OCI-LY7 (cell line): ENCODE results near the gene TIGD7. TPM values are rescaled to one million over a fixed set of nuclear protein-coding genes. Genes with fewer than 3 reads are reported as not detected.
"Not testable (repeated sequence)": the region's sequence is repeated elsewhere in the genome, so short reads cannot be mapped to it uniquely, and the experiment has no call there.

ENCODE experiments used
- BruUV-seq: library from RNA; stranded (reverse); fragments of 400-500 nt; replicated peaks from 2 replicates; lab custom pipeline; 2021; lab: Mats Ljungman, UMichigan
- CTCF ChIA-PET: fragments of 300-600 bp; sonication (Branson Sonifier 250); formaldehyde crosslinking; loops from one replicate; lab custom pipeline; 2022; ENCODE audit warnings: antibody characterized with exemption; ENCODE audit not compliant: unreplicated experiment; lab: Charles Lee
- POLR2A ChIA-PET: fragments of 300-600 bp; sonication (Branson Sonifier 250); formaldehyde crosslinking; loops from one replicate; lab custom pipeline; 2022; ENCODE audit warnings: antibody characterized with exemption; lab: Charles Lee
- DNase-seq: peaks from one replicate; pipeline ENCODE4 v3.0.0-alpha.2; 2015; ENCODE audit warnings: low spot score
- H2AFZ ChIP-seq: fragments of 200-600 bp; sonication (generic), shearing (Covaris generic); 2 replicates; pipeline ENCODE4 v1.6.1; 2014; ENCODE audit warnings: mild to moderate bottlenecking, antibody characterized with exemption, low read length, moderate library complexity
- H3K27ac ChIP-seq: fragments of 200-600 bp; sonication (generic); 2 replicates; pipeline ENCODE4 v1.5.1; 2014; ENCODE audit warnings: mixed run types, low read depth, mild to moderate bottlenecking, moderate library complexity, low read length, inconsistent platforms; ENCODE audit not compliant: poor library complexity, severe bottlenecking
- H3K36me3 ChIP-seq: fragments of 200-600 bp; sonication (generic); 2 replicates; pipeline ENCODE4 v1.6.1; 2014; ENCODE audit warnings: mild to moderate bottlenecking, antibody characterized with exemption, low read length, moderate library complexity, mixed read lengths; ENCODE audit not compliant: insufficient read depth
- H3K4me1 ChIP-seq: fragments of 200-600 bp; sonication (generic); 2 replicates; pipeline ENCODE4 v1.5.1; 2014; ENCODE audit warnings: mild to moderate bottlenecking, low read length; ENCODE audit not compliant: insufficient read depth, poor library complexity, severe bottlenecking
- H3K4me2 ChIP-seq: fragments of 200-600 bp; sonication (generic); 2 replicates; pipeline ENCODE4 v1.6.1; 2014; ENCODE audit warnings: mild to moderate bottlenecking, low read length
- H3K4me3 ChIP-seq: fragments of 200-600 bp; sonication (generic); 2 replicates; pipeline ENCODE4 v1.5.1; 2014; ENCODE audit warnings: mild to moderate bottlenecking, low read depth, low read length; ENCODE audit not compliant: poor library complexity, severe bottlenecking
- H3K79me2 ChIP-seq: fragments of 200-600 bp; sonication (generic); 2 replicates; pipeline ENCODE4 v1.6.1; 2016; ENCODE audit warnings: low read depth, mild to moderate bottlenecking, low read length, moderate library complexity, mixed read lengths; ENCODE audit not compliant: insufficient read depth
- H3K9me2 ChIP-seq: fragments of 200-600 bp; sonication (generic); 2 replicates; pipeline ENCODE4 v1.6.1; 2016; ENCODE audit warnings: mild to moderate bottlenecking, low read length, mixed read lengths; ENCODE audit not compliant: insufficient read depth
- H3K9me3 ChIP-seq: fragments of 200-600 bp; sonication (generic); 2 replicates; pipeline ENCODE4 v1.6.1; 2014; ENCODE audit warnings: mild to moderate bottlenecking, mixed run types, low read length, mixed read lengths
- H4K20me1 ChIP-seq: fragments of 200-600 bp; sonication (generic); 2 replicates; pipeline ENCODE4 v1.6.1; 2014; ENCODE audit warnings: mild to moderate bottlenecking, antibody characterized with exemption, low read length, moderate library complexity, mixed read lengths; ENCODE audit not compliant: insufficient read depth
- EZH2phosphoT487 ChIP-seq: fragments of 200-600 bp; sonication (generic); IDR thresholded peaks from 2 replicates; pipeline ENCODE4 v1.6.1; 2018; ENCODE audit warnings: low read depth, borderline replicate concordance, mild to moderate bottlenecking, mixed run types, antibody characterized with exemption, low read length, moderate library complexity, mixed read lengths
- intact Hi-C: fragments of 100-400 bp; cut with micrococcal nuclease; formaldehyde crosslinking; loops from one replicate; pipeline ENCODE4 v1.10.0; 2022; ENCODE audit not compliant: unreplicated experiment
- total RNA-seq, 2 experiments: library from RNA; depleted of rRNA in 1 of 2; stranded (reverse); fragments of >200 nt in 1 of 2; shearing (Covaris generic) in 1 of 2; gene quantifications; 2 replicates each; pipeline ENCODE4 v1.2.3, GENCODE V29; 2014 to 2022
- TF ChIP-seq, protein P1 (sequence below): fragments of 200-600 bp; sonication (generic); conservative IDR thresholded peaks from 2 replicates; pipeline ENCODE4 v1.5.1; 2014; ENCODE audit warnings: mild to moderate bottlenecking, antibody characterized with exemption, low read length, moderate library complexity, mixed read lengths

Gene TIGD7
- total RNA-seq, 2 experiments from 2014 or later: 0.03 to 5.1 TPM

- BruUV-seq: no TSS peak
- no peaks in the 10 kb centered on the region for H3K9me2 ChIP-seq
- intact Hi-C loops: no loop called here
- H2AFZ ChIP-seq: peak overlapping the region; percentile 56; the same call in 1 of the 2 replicates
- H3K4me1 ChIP-seq: peaks cover 12% of the 10 kb centered on the region
- no peak for DNase-seq
- ChIA-PET POLR2A (interaction anchor here (0.5 kb wide), 1 partner anchor 10 kb away, joined by 3 read pairs; no protein-coding TSS in a partner anchor), CTCF (no interaction called here)
- no peaks in the 10 kb centered on the region for H3K36me3 ChIP-seq
- no peaks in the 10 kb centered on the region for H4K20me1 ChIP-seq
- TF ChIP-seq, protein P1, sequence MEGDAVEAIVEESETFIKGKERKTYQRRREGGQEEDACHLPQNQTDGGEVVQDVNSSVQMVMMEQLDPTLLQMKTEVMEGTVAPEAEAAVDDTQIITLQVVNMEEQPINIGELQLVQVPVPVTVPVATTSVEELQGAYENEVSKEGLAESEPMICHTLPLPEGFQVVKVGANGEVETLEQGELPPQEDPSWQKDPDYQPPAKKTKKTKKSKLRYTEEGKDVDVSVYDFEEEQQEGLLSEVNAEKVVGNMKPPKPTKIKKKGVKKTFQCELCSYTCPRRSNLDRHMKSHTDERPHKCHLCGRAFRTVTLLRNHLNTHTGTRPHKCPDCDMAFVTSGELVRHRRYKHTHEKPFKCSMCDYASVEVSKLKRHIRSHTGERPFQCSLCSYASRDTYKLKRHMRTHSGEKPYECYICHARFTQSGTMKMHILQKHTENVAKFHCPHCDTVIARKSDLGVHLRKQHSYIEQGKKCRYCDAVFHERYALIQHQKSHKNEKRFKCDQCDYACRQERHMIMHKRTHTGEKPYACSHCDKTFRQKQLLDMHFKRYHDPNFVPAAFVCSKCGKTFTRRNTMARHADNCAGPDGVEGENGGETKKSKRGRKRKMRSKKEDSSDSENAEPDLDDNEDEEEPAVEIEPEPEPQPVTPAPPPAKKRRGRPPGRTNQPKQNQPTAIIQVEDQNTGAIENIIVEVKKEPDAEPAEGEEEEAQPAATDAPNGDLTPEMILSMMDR: no peak
- no peak for TF ChIP-seq EZH2phosphoT487
- H3K79me2 ChIP-seq: no peaks in the 10 kb centered on the region
- H3K4me2 ChIP-seq: peak overlapping the region; percentile 25; the same call in 1 of the 2 replicates
- peak overlapping the region; percentile 2 for H3K27ac ChIP-seq
- no peaks in the 10 kb centered on the region for H3K9me3 ChIP-seq
- no peak overlapping the region for H3K4me3 ChIP-seq
Measured at GRCh38 chr16:3274947-3275346, 30.3 kb downstream of the TIGD7 start.

DNA sequence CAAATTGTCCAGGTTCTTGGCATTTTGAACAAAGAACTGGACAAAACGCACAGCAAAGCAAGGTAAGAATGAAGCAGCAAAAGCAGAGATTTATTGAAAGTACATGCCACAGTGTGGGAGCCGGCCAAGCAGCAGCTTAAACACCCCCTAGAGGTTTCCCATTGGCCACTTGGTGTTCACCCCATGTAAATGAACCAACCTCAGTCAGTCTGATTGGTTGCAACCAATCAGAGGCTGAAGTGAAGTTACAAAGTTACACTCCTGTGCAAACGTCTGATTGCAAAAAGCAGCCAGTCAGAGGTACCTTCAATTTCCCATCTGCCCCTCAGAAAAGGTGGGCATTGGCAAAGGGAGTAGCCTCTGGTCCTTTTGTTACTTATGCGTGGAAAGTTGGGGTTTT is 30.7 kb downstream of the TIGD7 start:
- Histone ChIP-seq H3K4me3 (no peak overlapping the region), H2AFZ (peak overlapping the region; percentile 56; the same call in 1 of the 2 replicates), H3K9me3 (no peaks in the 10 kb centered on the region), H4K20me1 (no peaks in the 10 kb centered on the region), H3K9me2 (no peaks in the 10 kb centered on the region), H3K79me2 (no peaks in the 10 kb centered on the region), H3K4me2 (peak overlapping the region; percentile 25; the same call in 1 of the 2 replicates), H3K36me3 (no peaks in the 10 kb centered on the region), H3K27ac (peak overlapping the region; percentile 39), H3K4me1 (peaks cover 12% of the 10 kb centered on the region)
- POLR2A ChIA-PET: no interaction called here
- BruUV-seq: no TSS peak
- peak; percentile 60 for DNase-seq
- TF ChIP-seq, protein P1: no peak
- no peak for TF ChIP-seq EZH2phosphoT487
- CTCF ChIA-PET: no interaction called here
- intact Hi-C loops: no loop called here

GRCh38 chr16:3271281-3271680 is 33.9 kb downstream of the TIGD7 start:
- CTCF ChIA-PET, H2AFZ ChIP-seq, DNase-seq, H3K4me3 ChIP-seq, H3K9me3 ChIP-seq, H3K36me3 ChIP-seq, H3K9me2 ChIP-seq, H3K4me2 ChIP-seq, BruUV-seq, H3K79me2 ChIP-seq, POLR2A ChIA-PET, H4K20me1 ChIP-seq, H3K27ac ChIP-seq, intact Hi-C loops: not testable (repeated sequence)
- H3K4me1 ChIP-seq: peaks cover 20% of the 10 kb centered on the region

DNA sequence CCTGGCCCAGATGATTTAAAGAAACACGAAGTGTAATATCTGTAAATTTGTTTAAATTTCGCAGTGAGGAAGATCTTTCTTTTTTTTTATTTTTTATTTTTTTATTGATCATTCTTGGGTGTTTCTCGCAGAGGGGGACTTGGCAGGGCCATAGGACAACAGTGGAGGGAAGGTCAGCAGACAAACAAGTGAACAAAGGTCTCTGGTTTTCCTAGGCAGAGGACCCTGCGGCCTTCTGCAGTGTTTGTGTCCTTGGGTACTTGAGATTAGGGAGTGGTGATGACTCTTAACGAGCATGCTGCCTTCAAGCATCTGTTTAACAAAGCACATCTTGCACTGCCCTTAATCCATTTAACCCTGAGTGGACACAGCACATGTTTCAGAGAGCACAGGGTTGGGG is 34.5 kb downstream of the TIGD7 start:
- H3K4me3 ChIP-seq, CTCF ChIA-PET, POLR2A ChIA-PET, H3K9me3 ChIP-seq, H3K36me3 ChIP-seq, H3K9me2 ChIP-seq, H3K27ac ChIP-seq, H3K79me2 ChIP-seq, H3K4me2 ChIP-seq, intact Hi-C loops, BruUV-seq, DNase-seq, H2AFZ ChIP-seq, H4K20me1 ChIP-seq: not testable (repeated sequence)
- H3K4me1 ChIP-seq: peaks cover 20% of the 10 kb centered on the region
